WI38 (cell line): Measurements from ENCODE around the gene SMYD3.

Experiments
- H3K4me3 ChIP-seq: 2 replicates; pipeline ENCODE4 v1.5.1; 2011; ENCODE audit warnings: low read depth, mild to moderate bottlenecking, control low read depth, low read length
- CTCF ChIP-seq: IDR thresholded peaks from 2 replicates; pipeline ENCODE4 v1.5.1; 2012; ENCODE audit warnings: low read depth, mild to moderate bottlenecking, control low read depth, low read length

SMYD3 gene

GRCh38 chr1:245853291-245853690, 653.8 kb downstream of the SMYD3 start:
- no peak overlapping the region for H3K4me3 ChIP-seq
- no peak for TF ChIP-seq CTCF

GRCh38 chr1:245843101-245843500, 664.0 kb downstream of the SMYD3 start:
- TF ChIP-seq CTCF: no peak
- H3K4me3 ChIP-seq: no peak overlapping the region

GRCh38 chr1:245842106-245842505, 665.0 kb downstream of the SMYD3 start:
- no peak overlapping the region for H3K4me3 ChIP-seq
- TF ChIP-seq CTCF: no peak

- H3K4me3 ChIP-seq: no peak overlapping the region
- no peak for TF ChIP-seq CTCF
These were observed 666.1 kb downstream of the SMYD3 start for GRCh38 chr1:245840971-245841370.

- no peak for TF ChIP-seq CTCF
- H3K4me3 ChIP-seq: no peak overlapping the region
These were observed 669.4 kb downstream of the SMYD3 start for GRCh38 chr1:245837718-245838117.

GRCh38 chr1:245835386-245835785, 671.7 kb downstream of the SMYD3 start:
- H3K4me3 ChIP-seq: no peak overlapping the region
- TF ChIP-seq CTCF: no peak

GRCh38 chr1:245834002-245834401, 673.1 kb downstream of the SMYD3 start:
- no peak overlapping the region for H3K4me3 ChIP-seq
- no peak for TF ChIP-seq CTCF
